IPS-15b (cell line): ENCODE measurements around the gene DENND1C.

ENCODE experiments used
- H3K27me3 ChIP-seq: one replicate; pipeline ENCODE4 v1.6.1; 2013; ENCODE audit warnings: low read length; ENCODE audit not compliant: control insufficient read depth, insufficient read depth
- H3K36me3 ChIP-seq: one replicate; pipeline ENCODE4 v1.6.1; 2013; ENCODE audit warnings: low read length; ENCODE audit not compliant: control insufficient read depth, insufficient read depth
- H3K4me1 ChIP-seq: one replicate; pipeline ENCODE4 v1.6.1; 2013; ENCODE audit warnings: mild to moderate bottlenecking, low read length; ENCODE audit not compliant: control insufficient read depth, insufficient read depth
- H3K4me3 ChIP-seq: one replicate; pipeline ENCODE4 v1.5.1; 2013; ENCODE audit warnings: low read depth, low read length
- H3K9ac ChIP-seq: one replicate; pipeline ENCODE4 v1.6.1; 2013; ENCODE audit warnings: low read depth, mild to moderate bottlenecking, low read length
- H3K9me3 ChIP-seq: one replicate; pipeline ENCODE4 v1.6.1; 2013; ENCODE audit warnings: mild to moderate bottlenecking, low read length; ENCODE audit not compliant: control insufficient read depth, insufficient read depth

The DENND1C gene

DNA sequence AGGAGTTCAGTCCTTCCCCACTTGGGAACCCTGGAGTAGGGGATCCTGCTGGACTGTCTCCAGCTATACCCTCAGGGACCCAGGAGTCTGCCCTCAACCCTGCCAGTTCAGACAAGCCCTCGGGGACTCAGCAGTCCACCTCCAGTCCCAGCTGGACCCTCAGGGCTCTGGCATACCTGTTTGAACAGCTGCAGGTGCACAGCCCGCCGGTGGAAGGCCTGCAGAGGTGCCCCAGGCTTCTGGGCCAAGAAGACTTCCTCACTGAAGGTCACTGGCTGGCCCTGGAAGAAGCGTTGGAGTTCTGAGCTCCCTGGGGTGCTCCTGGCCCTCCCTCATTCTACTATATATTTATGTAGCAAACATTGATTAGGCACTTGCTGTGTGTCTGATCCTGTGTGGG lies 8.9 kb downstream of the DENND1C start:
- H3K4me3 ChIP-seq, result no peak overlapping the region
- no peak overlapping the region for H3K9ac ChIP-seq
- H3K9me3 ChIP-seq, result no peaks in the 10 kb centered on the region
- no peaks in the 10 kb centered on the region for H3K4me1 ChIP-seq
- peaks cover 11% of the 10 kb centered on the region for H3K27me3 ChIP-seq
- H3K36me3 ChIP-seq, result no peaks in the 10 kb centered on the region

DNA sequence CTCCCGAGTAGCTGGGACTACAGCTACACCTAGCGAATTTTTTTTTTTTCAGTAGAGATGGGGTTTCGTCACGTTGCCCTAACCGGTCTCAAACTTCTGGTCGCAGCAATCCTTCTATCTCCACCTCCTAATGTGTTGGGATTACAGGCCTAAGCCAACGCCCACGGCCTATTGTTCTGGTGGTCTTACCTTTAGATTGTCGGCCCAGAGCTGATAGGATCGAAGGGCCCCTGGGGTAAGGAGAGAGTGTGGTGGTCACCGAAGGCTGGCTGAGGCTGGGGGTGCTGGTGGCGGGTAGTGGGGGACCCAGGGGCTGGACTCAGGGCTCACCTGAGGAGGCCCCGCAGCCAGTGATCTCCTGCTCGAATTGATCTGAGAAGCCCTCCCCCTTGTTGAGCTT lies 10.5 kb downstream of the DENND1C start:
- no peak overlapping the region for H3K4me3 ChIP-seq
- H3K9ac ChIP-seq, result no peak overlapping the region
- no peaks in the 10 kb centered on the region for H3K9me3 ChIP-seq
- peaks cover 6% of the 10 kb centered on the region for H3K36me3 ChIP-seq
- no peaks in the 10 kb centered on the region for H3K4me1 ChIP-seq
- peaks cover 11% of the 10 kb centered on the region for H3K27me3 ChIP-seq

DNA sequence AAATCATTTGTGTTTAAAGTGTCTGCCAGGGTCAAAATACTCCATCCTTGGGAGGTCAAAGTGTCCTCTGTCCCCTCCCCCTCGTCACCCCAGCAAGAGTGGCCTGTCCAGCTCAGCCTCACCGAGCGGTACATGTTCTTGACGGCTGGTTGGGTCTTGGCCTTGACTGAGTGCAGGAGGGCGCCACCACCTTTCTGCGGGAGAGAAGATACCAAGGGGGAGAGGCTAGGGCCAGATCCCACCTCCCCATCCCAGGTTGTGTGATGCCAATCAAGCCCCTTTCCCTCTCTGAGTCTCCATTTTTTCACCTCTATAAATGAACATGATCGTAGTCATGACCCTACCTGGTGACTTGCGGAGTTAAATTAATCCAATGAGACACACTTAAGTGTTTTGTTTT lies 11.4 kb downstream of the DENND1C start:
- peaks cover 4% of the 10 kb centered on the region for H3K4me1 ChIP-seq
- no peak overlapping the region for H3K9ac ChIP-seq
- peaks cover 8% of the 10 kb centered on the region for H3K27me3 ChIP-seq
- H3K36me3 ChIP-seq, result peaks cover 6% of the 10 kb centered on the region
- H3K4me3 ChIP-seq, result no peak overlapping the region
- H3K9me3 ChIP-seq, result no peaks in the 10 kb centered on the region

DNA sequence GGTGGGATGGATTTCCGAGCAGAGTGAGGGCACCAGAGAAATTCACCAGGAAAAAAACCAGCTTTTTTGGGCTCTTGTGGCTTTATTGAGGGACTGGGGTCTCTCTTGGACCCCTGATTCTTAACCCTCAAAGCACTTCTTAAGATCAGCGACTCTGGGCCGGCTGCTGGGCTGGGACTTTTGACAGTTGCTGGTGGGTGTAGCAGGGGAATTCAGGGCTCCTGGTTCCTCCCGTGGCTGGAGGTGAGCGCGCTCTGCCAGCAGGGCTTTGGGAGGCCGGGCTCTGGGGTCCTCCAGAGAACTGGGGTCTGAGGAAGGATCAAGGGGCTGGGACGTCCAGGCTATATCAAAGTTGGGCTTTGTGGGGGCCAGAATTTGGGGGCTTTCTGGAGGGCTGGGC lies 14.2 kb downstream of the DENND1C start:
- peaks cover 2% of the 10 kb centered on the region for H3K27me3 ChIP-seq
- peaks cover 6% of the 10 kb centered on the region for H3K36me3 ChIP-seq
- H3K4me3 ChIP-seq, result no peak overlapping the region
- no peak overlapping the region for H3K9ac ChIP-seq
- peaks cover 4% of the 10 kb centered on the region for H3K4me1 ChIP-seq
- no peaks in the 10 kb centered on the region for H3K9me3 ChIP-seq

DNA sequence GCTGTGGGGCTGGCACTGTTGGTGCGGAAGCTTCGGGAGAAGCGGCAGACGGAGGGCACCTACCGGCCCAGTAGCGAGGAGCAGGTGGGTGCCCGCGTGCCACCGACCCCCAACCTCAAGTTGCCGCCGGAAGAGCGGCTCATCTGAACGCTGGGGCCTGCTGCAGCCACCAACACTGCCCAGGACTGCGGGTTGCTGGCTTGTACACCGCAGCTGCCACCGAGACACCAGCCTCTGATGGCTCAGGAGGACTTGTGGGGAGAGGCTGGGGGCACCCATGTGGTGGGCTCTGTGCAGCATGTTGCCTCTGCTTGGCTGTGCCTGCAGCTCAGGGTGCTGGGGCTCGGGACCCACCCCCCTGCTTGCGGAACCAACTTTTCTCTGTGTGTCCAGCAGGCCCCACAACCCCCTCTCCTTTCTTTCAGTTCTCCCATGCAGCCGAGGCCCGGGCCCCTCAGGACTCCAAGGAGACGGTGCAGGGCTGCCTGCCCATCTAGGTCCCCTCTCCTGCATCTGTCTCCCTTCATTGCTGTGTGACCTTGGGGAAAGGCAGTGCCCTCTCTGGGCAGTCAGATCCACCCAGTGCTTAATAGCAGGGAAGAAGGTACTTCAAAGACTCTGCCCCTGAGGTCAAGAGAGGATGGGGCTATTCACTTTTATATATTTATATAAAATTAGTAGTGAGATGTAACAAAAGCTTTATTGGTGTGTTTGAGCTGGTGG lies 14.9 kb downstream of the DENND1C start:
- H3K9me3 ChIP-seq, result no peaks in the 10 kb centered on the region
- H3K4me1 ChIP-seq, result peaks cover 4% of the 10 kb centered on the region
- H3K27me3 ChIP-seq, result peaks cover 6% of the 10 kb centered on the region
- no peak overlapping the region for H3K9ac ChIP-seq
- no peak overlapping the region for H3K4me3 ChIP-seq
- peaks cover 6% of the 10 kb centered on the region for H3K36me3 ChIP-seq

DNA sequence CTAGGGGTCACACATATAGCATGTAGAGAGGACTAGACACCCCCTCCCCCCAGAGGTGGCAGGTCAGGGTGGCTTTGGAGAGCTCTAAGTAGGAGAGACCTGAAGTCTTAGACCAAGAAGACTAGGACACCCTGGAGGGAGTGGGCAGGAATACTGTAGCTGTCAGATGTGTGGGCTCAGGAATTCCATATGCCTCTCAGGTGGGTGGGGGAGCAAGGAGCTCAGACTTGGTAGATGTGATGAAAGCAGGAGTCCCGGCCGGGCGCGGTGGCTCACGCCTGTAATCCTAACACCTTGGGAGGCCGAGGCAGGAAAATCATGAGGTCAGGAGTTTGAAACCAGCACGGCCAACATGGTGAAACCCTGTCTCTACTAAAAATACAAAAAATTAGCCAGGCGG lies 15.9 kb downstream of the DENND1C start:
- Histone ChIP-seq H3K27me3 (peaks cover 6% of the 10 kb centered on the region), H3K9ac (no peak overlapping the region), H3K36me3 (peaks cover 6% of the 10 kb centered on the region), H3K9me3 (no peaks in the 10 kb centered on the region), H3K4me1 (peaks cover 4% of the 10 kb centered on the region), H3K4me3 (no peak overlapping the region)

DNA sequence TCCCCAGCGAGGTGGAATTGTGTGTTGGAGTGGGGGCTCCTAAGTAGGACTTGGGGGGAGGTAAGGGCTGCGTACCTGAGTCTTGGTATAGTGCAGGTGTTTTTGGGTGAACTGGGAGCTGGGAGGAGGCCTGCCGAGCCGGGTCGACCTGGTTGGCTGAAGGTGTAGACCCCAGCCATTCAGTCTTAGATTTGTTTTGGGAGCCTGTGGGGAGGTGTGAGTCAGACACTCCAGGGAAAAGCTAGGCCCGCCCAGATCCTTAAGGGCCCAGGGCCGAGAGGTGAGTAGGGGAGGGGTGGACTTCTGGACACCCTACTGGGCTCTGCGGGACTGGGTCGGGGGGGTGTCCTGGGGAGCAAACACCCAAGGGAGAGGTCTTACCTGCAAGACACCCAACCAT lies 16.6 kb downstream of the DENND1C start:
- Histone ChIP-seq H3K4me1 (peaks cover 4% of the 10 kb centered on the region), H3K36me3 (peaks cover 6% of the 10 kb centered on the region), H3K9ac (peak overlapping the region; percentile 70), H3K27me3 (peaks cover 6% of the 10 kb centered on the region), H3K4me3 (peak overlapping the region; percentile 72), H3K9me3 (no peaks in the 10 kb centered on the region)

DNA sequence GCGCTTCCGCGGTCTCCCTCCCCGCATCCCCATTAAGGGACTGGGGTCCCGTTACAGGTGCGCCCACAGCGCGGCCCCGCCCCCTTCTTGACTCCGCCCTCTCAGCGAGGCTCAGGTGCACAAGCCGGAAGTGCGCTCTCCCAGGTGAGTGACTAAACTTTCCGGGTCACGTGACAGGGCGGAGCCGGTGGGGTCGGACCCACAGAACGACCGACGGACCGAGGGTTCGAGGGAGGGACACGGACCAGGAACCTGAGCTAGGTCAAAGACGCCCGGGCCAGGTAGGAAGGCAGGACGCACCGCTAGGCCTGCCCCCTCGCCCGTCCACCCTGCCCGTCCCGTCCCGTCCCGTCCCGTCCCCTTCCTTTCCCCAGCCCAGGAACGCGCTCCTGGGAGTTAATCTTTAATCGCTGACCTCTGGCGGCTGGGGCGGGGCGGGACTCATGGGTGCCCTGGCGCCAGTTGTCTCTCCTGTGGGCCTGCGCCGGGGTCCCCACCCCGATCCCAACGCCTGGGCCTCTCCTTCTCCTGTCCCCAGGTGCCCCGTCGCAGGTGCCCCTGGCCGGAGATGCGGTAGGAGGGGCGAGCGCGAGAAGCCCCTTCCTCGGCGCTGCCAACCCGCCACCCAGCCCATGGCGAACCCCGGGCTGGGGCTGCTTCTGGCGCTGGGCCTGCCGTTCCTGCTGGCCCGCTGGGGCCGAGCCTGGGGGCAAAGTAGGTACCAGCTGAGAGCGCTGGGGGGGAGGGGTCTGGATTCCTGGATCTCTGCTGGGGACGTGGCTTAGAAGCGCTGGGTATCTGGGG lies 17.3 kb downstream of the DENND1C start, which contains the start of gene CRB3:
Gene CRB3, plus strand, starts transcription at position 202 of the 804 bp plus-strand sequence. Its CDS starts 431 bp downstream, at position 633.
- Histone ChIP-seq H3K4me1 (peaks cover 4% of the 10 kb centered on the region), H3K27me3 (peaks cover 6% of the 10 kb centered on the region), H3K9ac (peak within 1 kb of the TSS; percentile 70), H3K4me3 (peak within 1 kb of the TSS; percentile 72), H3K9me3 (no peaks in the 10 kb centered on the region), H3K36me3 (peaks cover 6% of the 10 kb centered on the region)

DNA sequence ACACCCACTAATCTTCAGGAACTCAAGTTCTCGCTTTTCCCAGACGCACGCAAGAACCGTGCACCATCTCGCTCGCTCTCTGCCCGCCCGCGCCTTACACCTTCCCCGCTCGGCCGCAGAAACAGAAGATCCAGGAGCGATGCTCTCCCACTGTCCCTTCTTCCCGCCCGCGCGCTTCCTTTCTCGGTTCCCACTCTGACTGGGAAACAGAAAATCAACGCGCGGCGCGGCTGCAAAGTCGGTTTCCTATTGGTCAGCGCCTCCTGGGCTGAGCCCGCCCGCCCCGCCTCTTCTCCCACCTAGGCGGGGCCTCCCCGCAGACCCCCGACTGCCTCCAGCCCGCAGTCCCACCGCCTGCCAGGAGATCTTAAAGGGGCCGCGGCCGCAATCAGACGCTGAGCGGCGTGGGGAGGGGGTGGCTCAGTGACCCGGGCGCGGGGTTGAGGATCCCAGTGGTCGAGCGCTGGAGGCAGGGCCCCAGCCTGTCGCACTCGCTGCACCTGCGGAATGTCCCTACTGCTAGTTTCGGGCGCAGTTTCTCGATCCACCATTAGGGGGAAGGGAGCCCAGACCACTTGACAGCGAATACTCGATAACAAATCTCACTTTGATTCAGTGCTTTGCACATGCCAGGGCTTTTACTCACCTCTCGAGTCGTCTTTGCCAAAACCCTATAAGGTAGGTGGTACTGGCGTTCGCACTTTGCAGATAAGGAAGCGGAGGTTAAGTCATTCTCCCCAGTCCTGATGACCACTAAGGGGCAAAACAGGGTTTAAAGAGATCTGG lies 21.3 kb downstream of the DENND1C start:
- Histone ChIP-seq H3K9me3 (no peaks in the 10 kb centered on the region), H3K4me1 (peaks cover 6% of the 10 kb centered on the region), H3K9ac (no peak overlapping the region), H3K36me3 (peaks cover 2% of the 10 kb centered on the region), H3K4me3 (peak overlapping the region; percentile 69), H3K27me3 (peaks cover 6% of the 10 kb centered on the region)

DNA sequence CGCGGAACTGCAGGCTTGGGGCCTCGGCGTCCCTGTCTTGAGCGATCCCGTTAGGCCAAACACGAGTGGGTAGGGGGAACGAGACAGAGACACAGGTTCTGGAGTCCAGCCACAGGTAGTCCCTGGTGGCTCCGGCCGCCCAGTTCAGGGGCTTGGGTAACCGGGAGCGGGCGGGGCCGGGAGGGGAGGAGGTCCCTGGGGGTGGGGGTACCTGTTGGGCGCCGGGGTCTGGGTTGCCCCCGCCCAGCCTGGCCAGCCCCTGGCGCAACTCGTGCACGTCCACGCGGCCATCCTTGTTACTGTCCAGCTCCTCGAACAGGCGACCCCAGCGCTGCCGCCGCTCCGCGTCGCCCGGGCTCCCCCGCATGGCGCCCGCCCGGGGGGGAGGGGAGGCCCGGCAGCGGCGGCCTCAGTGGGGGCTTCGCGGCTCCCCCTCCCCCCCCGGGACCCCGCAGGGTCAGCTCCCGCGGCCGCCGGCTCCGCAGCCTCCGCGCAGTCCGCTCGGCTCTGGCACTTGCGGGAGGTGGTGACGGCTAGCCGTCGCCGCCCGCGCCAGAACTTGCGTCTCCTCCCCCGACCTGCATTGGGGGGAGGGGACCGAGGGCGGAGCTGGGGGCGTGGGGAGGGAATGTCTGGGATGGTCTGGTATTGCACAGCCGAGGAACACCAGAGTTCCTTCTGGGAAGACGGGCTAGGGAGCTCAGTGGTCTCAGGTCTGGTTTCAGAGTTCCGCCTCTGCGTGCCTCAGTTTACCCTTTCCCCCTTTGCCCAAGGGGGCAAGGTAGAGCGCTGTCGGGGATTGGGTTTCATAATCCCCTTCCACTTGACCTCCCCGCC lies 22.1 kb downstream of the DENND1C start, which contains the start of gene SLC25A23:
Gene SLC25A23, minus strand, starts transcription at position 531 of the 837 bp plus-strand sequence. Its CDS starts 164 bp downstream, at position 367.
- Histone ChIP-seq H3K27me3 (peaks cover 6% of the 10 kb centered on the region), H3K4me1 (peaks cover 5% of the 10 kb centered on the region), H3K9ac (no peak within 1 kb of the TSS), H3K9me3 (no peaks in the 10 kb centered on the region), H3K4me3 (peak within 1 kb of the TSS; percentile 69), H3K36me3 (peaks cover 7% of the 10 kb centered on the region)
